SU-DHL-6 (cell line): ENCODE measurements around the gene CCDC152.

Source experiments
- H2AFZ ChIP-seq: fragments of 200-600 bp; sonication (generic); 2 replicates; pipeline ENCODE4 v1.6.1; 2014; ENCODE audit warnings: low read depth, mild to moderate bottlenecking, moderate library complexity, mixed read lengths, antibody characterized with exemption, low read length; ENCODE audit not compliant: severe bottlenecking
- H3F3A ChIP-seq: fragments of 200-600 bp; shearing (Covaris generic); 2 replicates; pipeline ENCODE4 v1.6.0; 2016; ENCODE audit warnings: antibody characterized with exemption, mild to moderate bottlenecking; ENCODE audit not compliant: insufficient read depth
- H3K27ac ChIP-seq: fragments of 200-600 bp; sonication (generic); 2 replicates; pipeline ENCODE4 v1.5.1; 2016; ENCODE audit warnings: low read depth, mild to moderate bottlenecking, low read length, moderate library complexity, mixed read lengths
- H3K27me3 ChIP-seq: fragments of 200-600 bp; sonication (generic), shearing (Covaris generic); 2 replicates; pipeline ENCODE4 v1.6.0; 2014; ENCODE audit warnings: mild to moderate bottlenecking, low read length
- H3K36me3 ChIP-seq: fragments of 200-600 bp; sonication (generic); 2 replicates; pipeline ENCODE4 v1.6.1; 2014; ENCODE audit warnings: mild to moderate bottlenecking, low read length, mixed read lengths
- H3K4me2 ChIP-seq: fragments of 300-600, 200-600 bp; shearing (Covaris generic), sonication (generic); 2 replicates; pipeline ENCODE4 v1.6.0; 2014; ENCODE audit warnings: low read length, low read depth, mild to moderate bottlenecking; ENCODE audit not compliant: poor library complexity, severe bottlenecking
- H3K4me3 ChIP-seq: fragments of 200-600 bp; sonication (generic); 2 replicates; pipeline ENCODE4 v1.5.1; 2014; ENCODE audit warnings: antibody characterized with exemption, low read length, mild to moderate bottlenecking, mixed read lengths; ENCODE audit not compliant: insufficient read depth, poor library complexity, severe bottlenecking
- H3K79me2 ChIP-seq: fragments of 200-600 bp; sonication (generic); 2 replicates; pipeline ENCODE4 v1.6.1; 2014; ENCODE audit warnings: mild to moderate bottlenecking, low read length, moderate library complexity; ENCODE audit not compliant: insufficient read depth
- H3K9ac ChIP-seq: fragments of 200-600 bp; sonication (generic); 2 replicates; pipeline ENCODE4 v1.7.0; 2014; ENCODE audit warnings: mild to moderate bottlenecking, low read length
- H3K9me2 ChIP-seq: fragments of 200-600 bp; sonication (generic); replicated peaks from 2 replicates; pipeline ENCODE4 v1.6.1; 2014; ENCODE audit warnings: low read length; ENCODE audit not compliant: insufficient read depth
- H3K9me3 ChIP-seq: fragments of 200-600 bp; sonication (generic); 2 replicates; pipeline ENCODE4 v1.6.1; 2014; ENCODE audit warnings: low read length, mixed read lengths; ENCODE audit not compliant: insufficient read depth
- H4K20me1 ChIP-seq: fragments of 200-600 bp; sonication (generic); 2 replicates; pipeline ENCODE4 v1.6.1; 2014; ENCODE audit warnings: low read depth, mild to moderate bottlenecking, antibody characterized with exemption, low read length, moderate library complexity, mixed read lengths
- EZH2phosphoT487 ChIP-seq: fragments of 200-600 bp; sonication (generic), shearing (Covaris generic); conservative IDR thresholded peaks from 2 replicates; pipeline ENCODE4 v1.6.1; 2018; ENCODE audit warnings: mild to moderate bottlenecking, antibody characterized with exemption, low read length, moderate library complexity, mixed read lengths
- TF ChIP-seq, protein P1 (sequence below): fragments of 200-600 bp; sonication (generic); IDR thresholded peaks from one replicate; pipeline ENCODE4 v1.5.1; 2017; ENCODE audit warnings: antibody characterized with exemption, mild to moderate bottlenecking, low read length, moderate library complexity; ENCODE audit not compliant: insufficient read depth, poor library complexity, severe bottlenecking

CCDC152 gene

DNA sequence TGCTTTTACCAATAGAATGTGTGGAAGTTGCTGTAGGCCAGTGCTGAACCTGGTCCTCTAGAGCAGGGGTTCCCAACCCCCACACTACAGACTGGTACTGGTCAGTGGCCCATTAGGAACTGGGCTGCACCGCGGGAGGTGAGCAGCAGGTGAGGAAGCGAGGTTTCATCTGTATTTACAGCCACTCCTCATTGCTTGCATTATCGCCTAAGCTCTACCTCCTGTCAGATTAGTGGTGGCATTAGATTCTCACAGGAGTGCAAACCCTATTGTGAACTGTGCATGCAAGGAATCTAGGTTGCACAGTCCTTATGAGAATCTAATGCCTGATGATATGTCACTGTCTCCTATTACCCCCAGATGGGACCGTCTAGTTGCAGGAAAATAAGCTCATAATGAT, 6.1 kb upstream of the CCDC152 start:
- no peak overlapping the region for H2AFZ ChIP-seq
- H3K36me3 ChIP-seq = no peaks in the 10 kb centered on the region
- no peaks in the 10 kb centered on the region for H3K9me3 ChIP-seq
- no peak overlapping the region for H3K4me3 ChIP-seq
- TF ChIP-seq EZH2phosphoT487 = no peak
- TF ChIP-seq, protein P1, sequence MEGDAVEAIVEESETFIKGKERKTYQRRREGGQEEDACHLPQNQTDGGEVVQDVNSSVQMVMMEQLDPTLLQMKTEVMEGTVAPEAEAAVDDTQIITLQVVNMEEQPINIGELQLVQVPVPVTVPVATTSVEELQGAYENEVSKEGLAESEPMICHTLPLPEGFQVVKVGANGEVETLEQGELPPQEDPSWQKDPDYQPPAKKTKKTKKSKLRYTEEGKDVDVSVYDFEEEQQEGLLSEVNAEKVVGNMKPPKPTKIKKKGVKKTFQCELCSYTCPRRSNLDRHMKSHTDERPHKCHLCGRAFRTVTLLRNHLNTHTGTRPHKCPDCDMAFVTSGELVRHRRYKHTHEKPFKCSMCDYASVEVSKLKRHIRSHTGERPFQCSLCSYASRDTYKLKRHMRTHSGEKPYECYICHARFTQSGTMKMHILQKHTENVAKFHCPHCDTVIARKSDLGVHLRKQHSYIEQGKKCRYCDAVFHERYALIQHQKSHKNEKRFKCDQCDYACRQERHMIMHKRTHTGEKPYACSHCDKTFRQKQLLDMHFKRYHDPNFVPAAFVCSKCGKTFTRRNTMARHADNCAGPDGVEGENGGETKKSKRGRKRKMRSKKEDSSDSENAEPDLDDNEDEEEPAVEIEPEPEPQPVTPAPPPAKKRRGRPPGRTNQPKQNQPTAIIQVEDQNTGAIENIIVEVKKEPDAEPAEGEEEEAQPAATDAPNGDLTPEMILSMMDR = no peak
- H3K4me2 ChIP-seq = no peak overlapping the region
- no peaks in the 10 kb centered on the region for H4K20me1 ChIP-seq
- H3K27me3 ChIP-seq = no peaks in the 10 kb centered on the region
- no peaks in the 10 kb centered on the region for H3F3A ChIP-seq
- no peaks in the 10 kb centered on the region for H3K79me2 ChIP-seq
- no peak overlapping the region for H3K27ac ChIP-seq
- no peak overlapping the region for H3K9ac ChIP-seq
- H3K9me2 ChIP-seq = no peaks in the 10 kb centered on the region

DNA sequence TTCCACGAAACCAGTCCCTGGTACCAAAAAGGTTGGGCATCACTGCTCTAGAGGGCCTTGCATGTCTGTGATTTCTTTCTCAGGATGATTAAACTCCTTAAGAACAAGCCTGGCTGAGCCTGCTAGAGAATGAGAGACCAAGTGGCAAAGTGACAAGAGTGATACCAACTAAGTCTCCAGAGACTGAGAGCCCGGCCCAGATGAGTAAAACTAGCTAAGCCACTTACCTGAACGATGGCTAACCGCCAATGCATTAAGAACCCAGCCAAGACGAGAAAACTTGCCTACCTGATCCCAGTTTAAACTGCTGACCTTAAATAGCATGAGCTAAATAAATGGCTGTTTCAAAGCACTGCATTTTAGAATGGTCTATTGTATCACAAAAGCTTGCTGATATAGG, 5.6 kb upstream of the CCDC152 start:
- H4K20me1 ChIP-seq = no peaks in the 10 kb centered on the region
- no peak for TF ChIP-seq EZH2phosphoT487
- TF ChIP-seq, protein P1 = no peak
- no peak overlapping the region for H2AFZ ChIP-seq
- no peak overlapping the region for H3K9ac ChIP-seq
- no peaks in the 10 kb centered on the region for H3K36me3 ChIP-seq
- no peak overlapping the region for H3K4me3 ChIP-seq
- H3K27ac ChIP-seq = no peak overlapping the region
- no peaks in the 10 kb centered on the region for H3K79me2 ChIP-seq
- no peaks in the 10 kb centered on the region for H3F3A ChIP-seq
- no peak overlapping the region for H3K4me2 ChIP-seq
- no peaks in the 10 kb centered on the region for H3K27me3 ChIP-seq
- no peaks in the 10 kb centered on the region for H3K9me2 ChIP-seq
- no peaks in the 10 kb centered on the region for H3K9me3 ChIP-seq

- no peak overlapping the region for H3K27ac ChIP-seq
- no peaks in the 10 kb centered on the region for H3K9me3 ChIP-seq
- no peaks in the 10 kb centered on the region for H3K27me3 ChIP-seq
- no peak overlapping the region for H2AFZ ChIP-seq
- TF ChIP-seq, protein P1 = no peak
- TF ChIP-seq EZH2phosphoT487 = no peak
- H3K79me2 ChIP-seq = no peaks in the 10 kb centered on the region
- no peaks in the 10 kb centered on the region for H3F3A ChIP-seq
- no peaks in the 10 kb centered on the region for H3K9me2 ChIP-seq
- H3K36me3 ChIP-seq = no peaks in the 10 kb centered on the region
- H3K4me2 ChIP-seq = no peak overlapping the region
- no peaks in the 10 kb centered on the region for H4K20me1 ChIP-seq
- no peak overlapping the region for H3K9ac ChIP-seq
- H3K4me3 ChIP-seq = no peak overlapping the region
Measured at GRCh38 chr5:42753099-42753498, 3.5 kb upstream of the CCDC152 start.
